Stomach (tissue), 9 donors: ENCODE data around the gene WLS. TPM values are rescaled to one million over a fixed set of nuclear protein-coding genes. Genes with fewer than 3 reads are reported as not detected.

Experiments
- DNase-seq, 2 donors: peaks; one replicate each; pipeline versions ENCODE4 v3.0.0 to v3.0.0-alpha.2; 2013 to 2019
- H3K27ac ChIP-seq, 5 donors: fragments of 200-600 bp in 4 of 5; sonication (generic) in 4 of 5; one replicate each; pipeline ENCODE4 v1.5.1; 2013 to 2019; ENCODE audit warnings: mild to moderate bottlenecking in 1 of 5, moderate library complexity in 1 of 5
- H3K27me3 ChIP-seq, 3 donors: fragments of 200-600 bp; sonication (generic); one replicate each; pipeline ENCODE4 v1.5.1; 2017 to 2019; ENCODE audit warnings: mixed run types in 1 of 3
- H3K36me3 ChIP-seq, 4 donors: fragments of 200-600 bp; sonication (generic); 1 replicate in 3 of 4; 2 replicates in 1 of 4; pipeline ENCODE4 v1.5.1; 2016 to 2019
- H3K4me1 ChIP-seq, 4 donors: fragments of 200-600 bp; sonication (generic); one replicate each; pipeline ENCODE4 v1.5.1; 2016 to 2019
- H3K4me3 ChIP-seq, 4 donors: fragments of 200-600 bp; sonication (generic) in 3 of 4; one replicate each; pipeline ENCODE4 v1.5.1; 2016 to 2019; ENCODE audit warnings: mild to moderate bottlenecking in 1 of 4
- H3K9me3 ChIP-seq, 4 donors: fragments of 200-600 bp; sonication (generic); one replicate each; pipeline ENCODE4 v1.5.1; 2016 to 2019
- CTCF ChIP-seq, 7 experiments: fragments of 450-650 bp in 4 of 7; fragments of 200-600 bp in 3 of 7; sonication (generic) in 3 of 7; IDR thresholded peaks; one replicate each; pipeline ENCODE4 v1.5.1; 2016 to 2019; ENCODE audit warnings: antibody characterized with exemption in 7 of 7, control low read depth in 2 of 7, mild to moderate bottlenecking in 1 of 7
- EP300 ChIP-seq: sonication (generic); formaldehyde crosslinking; IDR thresholded peaks from one replicate; pipeline ENCODE4 v1.6.1; 2017; ENCODE audit warnings: antibody characterized with exemption
- POLR2A ChIP-seq, 4 donors: fragments of 450-650 bp; IDR thresholded peaks; one replicate each; pipeline ENCODE4 v1.6.1; 2016; ENCODE audit warnings: antibody characterized with exemption in 4 of 4, control low read depth in 2 of 4, mild to moderate bottlenecking in 1 of 4, moderate library complexity in 1 of 4
- POLR2AphosphoS5 ChIP-seq, 3 donors: sonication (generic); formaldehyde crosslinking; IDR thresholded peaks; one replicate each; pipeline ENCODE4 v1.6.1; 2016; ENCODE audit warnings: antibody characterized with exemption in 3 of 3
- WGBS, 5 donors: extraction: QIAGEN DNeasy Blood & Tissue Kit in 3 of 5; methylation state at CpG; one replicate each; pipeline versions ENCODE4 v1.1.5 to v1.1.7; 2013 to 2018; 5-methylcytosine and 5-hydroxymethylcytosine counted together
- intact Hi-C: fragments of 100-400 bp; cut with DNase I; formaldehyde crosslinking; loops from one replicate; pipeline ENCODE4 v1.15.1; 2023; ENCODE audit warnings: low total_unique reads
- polyA plus RNA-seq, 3 donors: library from polyadenylated mRNA; stranded (reverse); fragments of 200-250 nt; gene quantifications; one replicate each; pipeline ENCODE4 v1.2.3, GENCODE V29; 2013
- total RNA-seq, 5 donors: library from RNA; depleted of rRNA; stranded (reverse); fragments of >200 nt; gene quantifications; one replicate each; pipeline versions ENCODE4 v1.1.0 to v1.2.3, GENCODE V29; 2014 to 2016
- donor health status: healthy with polysubstance abuse.
- donor health status: Bipolar disorder and iron deficiency.
- donor health status: healthy.

The WLS gene
- total and polyA plus RNA-seq, 8 donors: 17.9 to 194 (median 66.8) TPM

DNA sequence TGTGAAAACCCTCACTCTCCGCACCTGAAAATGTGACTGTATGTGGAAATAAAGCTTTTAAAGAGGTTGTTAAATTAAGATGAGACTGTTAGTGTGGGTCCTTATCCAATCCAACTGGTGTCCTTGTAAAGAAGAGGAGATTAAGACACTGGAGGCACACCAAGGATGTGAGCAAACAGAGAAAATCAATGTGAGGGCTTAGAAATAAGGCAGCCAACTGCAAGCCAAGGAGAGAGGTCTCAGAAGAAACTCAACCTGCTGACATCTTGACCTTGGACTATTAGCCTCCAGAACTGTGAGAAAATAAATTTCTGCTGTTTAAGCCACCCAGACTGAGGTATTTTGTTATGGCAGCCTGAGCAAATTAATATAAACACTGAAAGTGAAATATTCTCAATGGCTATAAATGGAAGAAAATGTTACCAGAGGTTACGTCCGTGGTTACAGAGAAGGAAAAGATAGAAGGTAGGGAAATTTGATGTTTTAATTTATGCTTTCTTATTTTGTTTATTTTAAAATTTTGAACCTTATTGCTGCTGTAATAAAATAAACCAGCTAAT lies 22.4 kb upstream of the WLS start:
- no peak overlapping the region for H3K27ac ChIP-seq

GRCh38 chr1:68237040-68237439 lies 4.7 kb upstream of the WLS start:
- H3K27ac ChIP-seq: no peak overlapping the region
- TF ChIP-seq CTCF (IDR thresholded peaks at IDR 0.05): no peak
- no peak for TF ChIP-seq POLR2AphosphoS5 (IDR thresholded peaks at IDR 0.05)
- TF ChIP-seq POLR2A (IDR thresholded peaks at IDR 0.05): no peak
- TF ChIP-seq EP300: no peak
- no peaks in the 10 kb centered on the region for H3K36me3 ChIP-seq
- H3K9me3 ChIP-seq: no peaks in the 10 kb centered on the region
- 92 to 100% (median 95%) methylated on average over 2 of the region's 2 CpGs for WGBS, 5 donors
- H3K27me3 ChIP-seq: no peaks in the 10 kb centered on the region
- H3K4me3 ChIP-seq: no peak overlapping the region
- intact Hi-C loops: loop anchor here (10.0 kb wide), 2 partner anchors 72 to 112 kb away; no protein-coding TSS in a partner anchor
- DNase-seq: no peak
- H3K4me1 ChIP-seq: peaks cover 0 to 9% (median 7%) of the 10 kb centered on the region in 4 donors

More for the DNA sequence above, 22.4 kb upstream of the WLS start:
- DNase-seq: no peak
- Histone ChIP-seq H3K36me3 (no peaks in the 10 kb centered on the region), H3K9me3 (no peaks in the 10 kb centered on the region), H3K27me3 (no peaks in the 10 kb centered on the region), H3K4me1 (no peaks in the 10 kb centered on the region), H3K4me3 (no peak overlapping the region)
- peak in 1 of 3 donors; percentile 3 for TF ChIP-seq POLR2AphosphoS5 (IDR thresholded peaks at IDR 0.05)
- TF ChIP-seq CTCF (IDR thresholded peaks at IDR 0.05): no peak
- no peak for TF ChIP-seq POLR2A (IDR thresholded peaks at IDR 0.05)
- no peak for TF ChIP-seq EP300
- 63 to 86% (median 79%) methylated on average over 3 of the region's 3 CpGs for WGBS, 5 donors
- intact Hi-C loops: no loop called here

- intact Hi-C loops: loop anchor here (10.0 kb wide), 2 partner anchors 69 to 109 kb away; no protein-coding TSS in a partner anchor
- Histone ChIP-seq H3K36me3 (no peaks in the 10 kb centered on the region), H3K4me1 (peaks cover 0 to 25% (median 24%) of the 10 kb centered on the region in 4 donors), H3K9me3 (no peaks in the 10 kb centered on the region), H3K27ac (no peak overlapping the region), H3K27me3 (peaks cover 0 to 5% (median 0%) of the 10 kb centered on the region in 3 donors), H3K4me3 (no peak overlapping the region)
- DNase-seq: no peak
- 63 to 76% (median 73%) methylated on average over 2 of the region's 2 CpGs for WGBS, 5 donors
- TF ChIP-seq POLR2A (IDR thresholded peaks at IDR 0.05) (no peak), EP300 (no peak), CTCF (IDR thresholded peaks at IDR 0.05) (no peak), POLR2AphosphoS5 (IDR thresholded peaks at IDR 0.05) (no peak)
These were observed 1.8 kb upstream of the WLS start for GRCh38 chr1:68234094-68234493.

DNA sequence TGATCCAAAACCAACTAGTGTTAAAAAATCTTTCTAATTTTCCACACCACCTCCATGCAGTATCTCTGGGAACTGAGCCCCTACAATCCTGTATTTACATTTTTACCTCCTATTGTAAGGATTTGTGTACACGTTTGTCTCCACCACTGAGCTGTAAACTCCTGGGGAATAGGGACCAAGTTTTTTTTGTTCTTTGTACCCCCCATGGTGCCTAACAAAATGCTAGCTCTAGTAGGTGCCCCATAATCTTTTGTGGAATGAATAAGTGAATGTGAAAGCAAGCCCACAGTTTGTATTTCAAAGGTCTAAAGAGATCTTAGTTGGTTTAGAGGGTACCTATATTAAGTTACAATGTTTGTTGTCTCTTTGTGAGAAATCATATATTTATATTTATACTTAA lies 879 bp upstream of the WLS start:
- peaks cover 0 to 5% (median 0%) of the 10 kb centered on the region in 3 donors for H3K27me3 ChIP-seq
- WGBS, 5 donors: 14 to 36% (median 23%) methylated on average over 1 of the region's 1 CpG
- H3K4me1 ChIP-seq: peaks cover 0 to 29% (median 27%) of the 10 kb centered on the region in 4 donors
- intact Hi-C loops: loop anchor here (10.0 kb wide), 2 partner anchors 68 to 108 kb away; no protein-coding TSS in a partner anchor
- no peaks in the 10 kb centered on the region for H3K9me3 ChIP-seq
- H3K27ac ChIP-seq: peak overlapping the region in 3 of 5 donors; percentile 91 to 92 (median 91)
- DNase-seq: no peak
- peak overlapping the region; percentile 69 to 76 (median 75) for H3K4me3 ChIP-seq
- no peak for TF ChIP-seq CTCF (IDR thresholded peaks at IDR 0.05)
- TF ChIP-seq POLR2AphosphoS5 (IDR thresholded peaks at IDR 0.05): no peak
- no peak for TF ChIP-seq POLR2A (IDR thresholded peaks at IDR 0.05)
- TF ChIP-seq EP300: no peak
- H3K36me3 ChIP-seq: no peaks in the 10 kb centered on the region
